ENCODE measurements around the gene RPUSD2.

The RPUSD2 gene

GRCh38 chr15:40550341-40551037, 18.6 kb upstream of the RPUSD2 start:
- no peak overlapping the region for H3K4me3 ChIP-seq (replicated peaks; ENCODE audit: low read depth, low read length)
- no peak for DNase-seq (ENCODE audit: low read depth)
- no peak for TF ChIP-seq CTCF (IDR thresholded peaks at IDR 0.05; ENCODE audit: low read length, missing control alignments)

- no peak for DNase-seq (ENCODE audit: low read depth)
- no peak overlapping the region for H3K4me3 ChIP-seq (replicated peaks; ENCODE audit: low read depth, low read length)
These were observed 15.0 kb upstream of the RPUSD2 start for GRCh38 chr15:40554161-40554525.

GRCh38 chr15:40555876-40556275, 13.2 kb upstream of the RPUSD2 start:
- no peak for TF ChIP-seq CTCF (IDR thresholded peaks at IDR 0.05; ENCODE audit: low read length, missing control alignments)
- DNase-seq (ENCODE audit: low read depth), result no peak
- no peak overlapping the region for H3K4me3 ChIP-seq (replicated peaks; ENCODE audit: low read depth, low read length)

More at GRCh38 chr15:40554161-40554525, 15.0 kb upstream of the RPUSD2 start:
- no peak for TF ChIP-seq CTCF (IDR thresholded peaks at IDR 0.05; ENCODE audit: low read length, missing control alignments)

GRCh38 chr15:40558952-40559742, 10.0 kb upstream of the RPUSD2 start:
- TF ChIP-seq CTCF (IDR thresholded peaks at IDR 0.05; ENCODE audit: low read length, missing control alignments), result no peak
- DNase-seq (ENCODE audit: low read depth), result no peak
- H3K4me3 ChIP-seq (replicated peaks; ENCODE audit: low read depth, low read length), result no peak overlapping the region

- TF ChIP-seq CTCF (IDR thresholded peaks at IDR 0.05; ENCODE audit: low read length, missing control alignments), result no peak
These were observed 6.4 kb upstream of the RPUSD2 start for GRCh38 chr15:40562691-40563090.

GRCh38 chr15:40563426-40563825, 5.7 kb upstream of the RPUSD2 start:
- H3K4me3 ChIP-seq (replicated peaks; ENCODE audit: low read depth, low read length), result no peak overlapping the region
- TF ChIP-seq CTCF (IDR thresholded peaks at IDR 0.05; ENCODE audit: low read length, missing control alignments), result no peak
- DNase-seq (ENCODE audit: low read depth), result no peak

More at GRCh38 chr15:40562691-40563090, 6.4 kb upstream of the RPUSD2 start:
- no peak overlapping the region for H3K4me3 ChIP-seq (replicated peaks; ENCODE audit: low read depth, low read length)
- no peak for DNase-seq (ENCODE audit: low read depth)

Data from fibroblast of pulmonary artery (primary cell).